PFSK-1 (cell line): Measurements from ENCODE around the gene POC1A.

ENCODE experiments used
- FOXP2 ChIP-seq: optimal IDR thresholded peaks from 2 replicates; pipeline ENCODE3; 2011; ENCODE audit warnings: borderline replicate concordance, control low read depth, inconsistent platforms; ENCODE audit not compliant: insufficient read depth; ENCODE audit errors: extremely low read length, extremely low read depth
- POLR2AphosphoS5 ChIP-seq: IDR thresholded peaks from 2 replicates; pipeline ENCODE4 v1.6.1; 2012; ENCODE audit warnings: low read depth, mild to moderate bottlenecking, control low read depth, low read length, moderate library complexity
- SIN3A ChIP-seq: IDR thresholded peaks from 2 replicates; pipeline ENCODE4 v1.6.1; 2012; ENCODE audit warnings: mild to moderate bottlenecking, low read length, moderate library complexity, borderline replicate concordance; ENCODE audit not compliant: insufficient read depth
- TAF1 ChIP-seq: IDR thresholded peaks from 2 replicates; pipeline ENCODE4 v1.6.1; 2012; ENCODE audit warnings: low read length, control low read depth, borderline replicate concordance; ENCODE audit not compliant: insufficient read depth
- TF ChIP-seq, protein P1 (sequence below), 2 experiments: IDR thresholded peaks; 2 replicates each; pipeline versions ENCODE4 v1.6.1 to v1.8.0; 2011 to 2012; ENCODE audit warnings: low read depth in 2 of 2, low read length in 2 of 2, control low read depth in 1 of 2, inconsistent platforms in 1 of 2, mild to moderate bottlenecking in 1 of 2, moderate library complexity in 1 of 2; ENCODE audit not compliant: insufficient read depth in 1 of 2

Gene POC1A

DNA sequence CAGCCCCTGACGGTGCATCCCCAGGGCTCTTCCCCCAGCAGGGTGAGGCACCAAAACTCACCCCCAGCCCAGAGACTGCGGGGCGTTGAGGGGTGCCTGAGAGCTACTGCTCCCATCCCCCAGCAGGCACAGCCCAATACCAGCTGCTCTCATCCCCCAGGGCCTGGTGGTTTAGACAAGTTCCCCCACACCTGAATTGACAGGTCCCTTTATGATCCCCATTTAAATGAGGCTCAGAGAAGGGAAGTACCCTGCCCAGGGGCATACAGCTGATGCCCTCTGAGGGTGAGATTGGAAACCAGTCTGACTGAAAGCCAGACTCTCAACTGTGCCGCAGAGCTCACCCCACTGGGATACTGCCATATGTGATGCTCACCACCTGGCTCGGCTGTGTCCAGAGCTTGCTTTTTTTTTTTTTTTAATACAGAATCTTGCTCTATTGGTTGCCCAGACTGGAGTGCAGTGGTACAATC is 118.0 kb downstream of the POC1A start:
- no peak for TF ChIP-seq FOXP2
- TF ChIP-seq, protein P1, sequence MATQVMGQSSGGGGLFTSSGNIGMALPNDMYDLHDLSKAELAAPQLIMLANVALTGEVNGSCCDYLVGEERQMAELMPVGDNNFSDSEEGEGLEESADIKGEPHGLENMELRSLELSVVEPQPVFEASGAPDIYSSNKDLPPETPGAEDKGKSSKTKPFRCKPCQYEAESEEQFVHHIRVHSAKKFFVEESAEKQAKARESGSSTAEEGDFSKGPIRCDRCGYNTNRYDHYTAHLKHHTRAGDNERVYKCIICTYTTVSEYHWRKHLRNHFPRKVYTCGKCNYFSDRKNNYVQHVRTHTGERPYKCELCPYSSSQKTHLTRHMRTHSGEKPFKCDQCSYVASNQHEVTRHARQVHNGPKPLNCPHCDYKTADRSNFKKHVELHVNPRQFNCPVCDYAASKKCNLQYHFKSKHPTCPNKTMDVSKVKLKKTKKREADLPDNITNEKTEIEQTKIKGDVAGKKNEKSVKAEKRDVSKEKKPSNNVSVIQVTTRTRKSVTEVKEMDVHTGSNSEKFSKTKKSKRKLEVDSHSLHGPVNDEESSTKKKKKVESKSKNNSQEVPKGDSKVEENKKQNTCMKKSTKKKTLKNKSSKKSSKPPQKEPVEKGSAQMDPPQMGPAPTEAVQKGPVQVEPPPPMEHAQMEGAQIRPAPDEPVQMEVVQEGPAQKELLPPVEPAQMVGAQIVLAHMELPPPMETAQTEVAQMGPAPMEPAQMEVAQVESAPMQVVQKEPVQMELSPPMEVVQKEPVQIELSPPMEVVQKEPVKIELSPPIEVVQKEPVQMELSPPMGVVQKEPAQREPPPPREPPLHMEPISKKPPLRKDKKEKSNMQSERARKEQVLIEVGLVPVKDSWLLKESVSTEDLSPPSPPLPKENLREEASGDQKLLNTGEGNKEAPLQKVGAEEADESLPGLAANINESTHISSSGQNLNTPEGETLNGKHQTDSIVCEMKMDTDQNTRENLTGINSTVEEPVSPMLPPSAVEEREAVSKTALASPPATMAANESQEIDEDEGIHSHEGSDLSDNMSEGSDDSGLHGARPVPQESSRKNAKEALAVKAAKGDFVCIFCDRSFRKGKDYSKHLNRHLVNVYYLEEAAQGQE (IDR thresholded peaks at IDR 0.05; ENCODE audit: insufficient read depth in 1 of 2, low read depth in 2 of 2, low read length in 2 of 2): no peak
- no peak for TF ChIP-seq POLR2AphosphoS5
- TF ChIP-seq TAF1: no peak

DNA sequence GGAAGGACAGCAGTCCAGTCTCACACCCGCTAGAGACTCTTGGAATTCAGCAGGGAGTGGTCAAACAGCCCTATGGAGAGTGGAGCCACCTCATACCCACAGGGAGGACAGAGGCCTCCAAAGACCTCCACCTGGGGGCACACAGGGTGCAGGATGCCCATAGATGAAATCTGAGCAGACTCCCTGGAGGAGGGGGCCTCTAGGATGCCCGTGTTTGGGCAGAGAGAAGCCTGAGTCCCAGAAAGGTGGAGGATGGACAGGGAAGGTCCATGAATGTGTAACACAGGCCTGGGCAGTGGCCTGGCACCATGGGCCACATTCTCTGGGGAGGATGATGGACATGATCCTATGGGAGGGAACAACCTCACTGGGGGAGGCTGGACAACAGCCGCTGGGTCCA is 119.6 kb downstream of the POC1A start:
- no peak for TF ChIP-seq SIN3A
- TF ChIP-seq, protein P1 (IDR thresholded peaks at IDR 0.05; ENCODE audit: insufficient read depth in 1 of 2, low read depth in 2 of 2, low read length in 2 of 2): no peak
- TF ChIP-seq FOXP2: no peak
- TF ChIP-seq TAF1: no peak
- no peak for TF ChIP-seq POLR2AphosphoS5

DNA sequence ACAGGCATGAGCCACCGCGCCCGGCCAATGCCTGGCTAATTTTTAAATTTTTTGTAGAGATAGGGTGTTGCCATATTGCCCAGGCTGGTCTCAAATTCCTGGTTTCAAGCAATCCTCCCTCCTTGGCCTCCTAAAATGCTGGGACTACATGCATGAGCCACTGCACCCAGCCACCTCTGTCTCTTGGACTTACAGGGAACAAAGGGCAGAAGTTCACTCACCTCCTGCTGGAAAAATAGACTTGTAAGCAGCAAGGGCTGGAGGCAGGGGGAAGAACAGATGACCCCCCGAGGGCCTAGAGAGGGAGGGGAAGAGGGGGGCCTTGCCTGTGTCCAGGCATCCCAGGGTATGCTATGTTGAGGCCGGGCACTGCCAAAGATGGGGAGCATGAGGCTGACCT is 120.0 kb downstream of the POC1A start:
- no peak for TF ChIP-seq SIN3A
- TF ChIP-seq, protein P1 (IDR thresholded peaks at IDR 0.05; ENCODE audit: insufficient read depth in 1 of 2, low read depth in 2 of 2, low read length in 2 of 2): no peak
- TF ChIP-seq POLR2AphosphoS5: no peak

DNA sequence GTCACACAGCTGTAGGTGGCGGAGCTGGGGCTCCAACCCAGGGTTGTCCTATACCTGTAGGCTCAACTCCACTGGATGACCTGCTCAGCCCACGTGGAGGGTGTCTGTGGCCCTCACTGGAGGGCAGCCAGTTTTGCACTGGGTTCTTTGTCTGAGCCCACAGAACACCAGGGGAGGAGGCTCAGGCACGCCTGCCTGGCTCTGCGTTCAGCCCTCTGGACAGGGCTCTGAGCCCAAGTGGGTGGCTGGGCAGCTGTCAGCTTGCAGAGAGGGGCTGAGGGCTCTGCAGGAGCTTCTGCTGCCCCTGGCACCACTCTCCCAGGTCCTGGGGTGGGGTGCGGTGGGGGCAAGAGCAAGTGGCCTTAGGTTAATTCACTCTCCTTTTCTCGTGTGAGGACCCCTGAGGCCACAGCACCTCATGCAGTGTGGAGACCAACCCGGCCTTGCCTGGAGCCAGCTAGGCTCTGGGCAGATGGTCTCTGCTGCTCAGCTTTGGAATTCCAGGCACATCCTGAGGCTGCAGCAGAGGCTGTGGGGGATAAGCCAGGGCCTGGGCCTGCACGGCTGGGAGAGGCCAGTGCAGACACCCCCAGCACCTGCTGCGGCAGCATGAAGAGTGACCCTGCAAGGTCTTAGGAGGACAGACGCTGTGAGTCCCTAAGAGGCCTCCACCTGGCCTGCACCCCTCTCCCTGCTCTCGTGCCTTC is 121.4 kb downstream of the POC1A start:
- TF ChIP-seq SIN3A (no peak), TAF1 (no peak), FOXP2 (no peak), POLR2AphosphoS5 (no peak)
- TF ChIP-seq, protein P1 (IDR thresholded peaks at IDR 0.05; ENCODE audit: insufficient read depth in 1 of 2, low read depth in 2 of 2, low read length in 2 of 2): no peak

DNA sequence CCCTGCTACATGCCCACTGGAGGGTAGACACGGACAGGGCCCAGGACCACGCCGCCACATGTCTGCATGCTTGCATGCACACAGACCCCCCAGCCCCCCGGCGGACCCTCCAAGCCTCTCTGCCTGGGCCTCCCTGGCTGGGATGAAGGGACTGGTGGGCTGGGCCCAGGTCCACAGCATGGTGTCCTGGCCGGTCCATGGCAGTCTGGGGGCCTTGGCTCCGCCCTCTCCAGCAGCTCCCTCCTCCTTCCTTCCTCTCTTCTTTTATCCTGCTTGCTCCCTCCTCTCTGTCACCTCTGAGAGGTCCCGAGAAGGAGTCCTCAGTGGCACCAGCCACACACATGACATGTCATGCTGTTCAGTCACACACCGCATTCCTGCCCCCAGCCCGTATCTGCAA is 122.3 kb downstream of the POC1A start:
- TF ChIP-seq, protein P1 (IDR thresholded peaks at IDR 0.05; ENCODE audit: insufficient read depth in 1 of 2, low read depth in 2 of 2, low read length in 2 of 2): no peak
